Measurements from ENCODE around the gene IPO4.
"Not testable (repeated sequence)": the region's sequence is repeated elsewhere in the genome, so short reads cannot be mapped to it uniquely, and the experiment has no call there.

IPO4 gene

DNA sequence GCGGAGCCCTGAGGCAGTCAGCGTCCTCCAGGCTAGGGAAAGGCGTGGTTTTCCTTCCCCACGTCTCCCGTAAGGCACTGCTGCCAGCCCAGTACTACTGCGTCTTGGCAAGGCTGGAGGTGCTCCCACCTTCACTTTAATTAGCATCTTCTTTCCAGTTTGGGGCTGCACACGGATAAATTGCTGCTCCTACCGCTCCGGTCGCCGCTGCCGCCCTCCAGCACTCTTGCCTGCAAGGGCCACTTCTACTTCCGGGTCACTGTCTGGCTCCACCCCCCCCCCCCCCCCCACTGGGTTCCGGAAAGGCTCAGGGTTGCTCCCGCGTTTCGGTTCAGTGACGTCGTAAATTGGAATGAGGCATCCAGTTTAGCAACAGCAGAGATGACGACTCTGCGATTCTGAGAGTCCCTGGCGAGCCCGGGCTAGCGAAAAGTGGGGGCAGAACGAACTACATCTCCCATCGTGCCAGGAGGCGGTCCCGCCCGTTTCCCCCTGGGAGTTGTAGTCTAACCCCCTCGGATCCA is 43.6 kb upstream of the IPO4 start, which contains the start of gene NEDD8:
Gene NEDD8, minus strand, starts transcription at position 247 of the 524 bp plus-strand sequence. Its CDS starts 100 bp downstream, at position 147.
- Histone ChIP-seq H3K4me3 (ENCODE audit: low read depth in 1 of 2, low read length in 1 of 2) (peak within 1 kb of the TSS; percentile 74 to 91), H3K4me1 (ENCODE audit: control insufficient read depth in 1 of 2, insufficient read depth in 1 of 2, low read depth in 1 of 2, low read length in 1 of 2) (peaks cover 31 to 39% of the 10 kb centered on the region in 2 experiments), H3K9me3 (no peaks in the 10 kb centered on the region), H3K36me3 (peaks cover 38% of the 10 kb centered on the region), H3K27me3 (no peaks in the 10 kb centered on the region), H3K27ac (peak within 1 kb of the TSS; percentile 98)
- no peak for TF ChIP-seq CTCF (IDR thresholded peaks at IDR 0.05)

DNA sequence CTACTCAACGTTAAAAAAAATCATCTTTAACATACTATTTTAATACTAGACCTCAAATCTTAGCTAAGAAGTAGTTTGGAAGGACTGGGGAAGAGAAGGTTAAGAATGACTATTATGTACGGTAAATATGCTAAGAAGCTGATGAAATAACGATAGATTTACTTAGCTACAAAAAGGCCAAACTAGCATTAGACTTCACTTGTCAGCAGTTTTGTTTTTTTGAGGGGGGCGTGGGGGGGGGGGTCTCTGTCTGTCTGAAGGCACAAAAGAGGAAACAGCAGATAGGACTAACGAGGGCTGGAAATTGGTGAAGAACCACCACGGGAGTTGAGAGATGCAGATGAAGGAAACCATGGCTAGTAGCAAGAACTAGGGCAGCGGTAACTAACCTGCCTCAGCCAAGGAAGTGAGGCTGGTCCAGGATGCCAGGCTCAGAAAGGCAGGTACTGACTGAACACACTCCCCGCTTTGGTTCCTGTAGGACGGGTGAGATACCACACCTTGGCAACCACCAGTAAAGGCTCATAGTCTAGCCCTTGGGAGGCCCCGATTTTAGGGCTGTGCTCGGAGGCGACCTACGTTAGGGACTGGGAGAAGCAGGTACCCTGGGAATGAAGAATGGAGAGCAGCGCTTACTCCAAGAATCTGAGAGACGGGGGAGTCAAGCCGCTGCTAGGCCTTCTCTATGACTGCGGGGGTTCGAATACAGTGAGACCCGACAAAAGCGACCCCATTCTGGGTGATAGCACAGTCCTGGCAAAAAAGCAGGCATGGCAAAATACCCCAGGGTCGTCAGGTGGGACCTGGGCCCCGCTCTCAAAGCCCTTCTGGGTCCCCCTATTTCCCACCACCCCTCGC is 42.9 kb upstream of the IPO4 start:
- H3K27ac ChIP-seq = peak overlapping the region; percentile 98
- H3K36me3 ChIP-seq = peaks cover 32% of the 10 kb centered on the region

DNA sequence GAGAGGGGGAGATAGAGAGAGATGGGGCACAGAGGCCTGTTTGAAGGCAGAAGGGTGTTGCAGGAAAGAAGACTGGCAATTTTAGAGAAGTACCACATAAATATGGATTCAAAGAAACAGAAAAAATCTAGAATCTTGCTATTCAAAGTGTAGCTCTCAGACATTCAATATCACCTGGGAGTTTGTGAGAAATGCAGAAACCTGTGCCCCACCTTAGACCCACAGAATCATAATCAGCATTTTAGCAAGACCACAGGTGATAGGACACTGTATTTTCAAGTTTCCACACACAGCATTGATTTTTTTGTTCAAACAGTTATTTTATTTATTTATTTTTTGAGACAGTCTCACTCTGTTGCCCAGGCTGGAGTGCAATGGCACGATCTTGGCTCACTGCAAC is 40.3 kb upstream of the IPO4 start:
- no peaks in the 10 kb centered on the region for H3K9me3 ChIP-seq
- no peak overlapping the region for H3K4me3 ChIP-seq (ENCODE audit: low read depth in 1 of 2, low read length in 1 of 2)
- TF ChIP-seq CTCF (IDR thresholded peaks at IDR 0.05) = no peak
- H3K27me3 ChIP-seq = no peaks in the 10 kb centered on the region
- peaks cover 10% of the 10 kb centered on the region for H3K36me3 ChIP-seq
- no peak overlapping the region for H3K27ac ChIP-seq
- H3K4me1 ChIP-seq (ENCODE audit: control insufficient read depth in 1 of 2, insufficient read depth in 1 of 2, low read depth in 1 of 2, low read length in 1 of 2) = peaks cover 26% of the 10 kb centered on the region in 2 experiments

More for the DNA sequence above, 42.9 kb upstream of the IPO4 start:
- no peak for TF ChIP-seq CTCF (IDR thresholded peaks at IDR 0.05)
- peak overlapping the region; percentile 74 to 91 for H3K4me3 ChIP-seq (ENCODE audit: low read depth in 1 of 2, low read length in 1 of 2)
- H3K4me1 ChIP-seq (ENCODE audit: control insufficient read depth in 1 of 2, insufficient read depth in 1 of 2, low read depth in 1 of 2, low read length in 1 of 2) = peaks cover 31 to 35% of the 10 kb centered on the region in 2 experiments
- no peaks in the 10 kb centered on the region for H3K27me3 ChIP-seq
- H3K9me3 ChIP-seq = no peaks in the 10 kb centered on the region

DNA sequence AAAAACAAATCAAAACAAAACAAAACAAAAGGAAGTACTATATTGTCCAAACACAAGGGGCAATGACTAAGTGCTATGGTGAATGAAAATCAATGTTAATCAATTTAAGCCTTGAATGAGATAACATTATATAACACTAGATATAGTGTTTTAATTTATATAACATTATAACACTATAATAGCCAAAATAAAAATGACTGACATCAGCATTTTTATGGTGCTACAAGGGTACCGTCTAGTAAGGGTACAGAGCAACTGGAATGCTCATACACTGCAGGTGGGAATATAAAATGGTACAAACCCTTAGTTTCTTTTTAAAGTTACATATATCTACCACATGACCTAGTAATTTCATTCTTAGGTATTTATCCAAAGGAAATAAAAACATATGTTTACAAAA is 37.9 kb upstream of the IPO4 start:
- Histone ChIP-seq H3K36me3 (peaks cover 10% of the 10 kb centered on the region), H3K4me3 (ENCODE audit: low read depth in 1 of 2, low read length in 1 of 2) (no peak overlapping the region), H3K27ac (no peak overlapping the region), H3K9me3 (no peaks in the 10 kb centered on the region), H3K4me1 (ENCODE audit: control insufficient read depth in 1 of 2, insufficient read depth in 1 of 2, low read depth in 1 of 2, low read length in 1 of 2) (peaks cover 7% of the 10 kb centered on the region in 2 experiments), H3K27me3 (no peaks in the 10 kb centered on the region)
- no peak for TF ChIP-seq CTCF (IDR thresholded peaks at IDR 0.05)

GRCh38 chr14:24224618-24225071 is 36.0 kb upstream of the IPO4 start:
- TF ChIP-seq CTCF (IDR thresholded peaks at IDR 0.05) = no peak
- Histone ChIP-seq H3K27me3 (no peaks in the 10 kb centered on the region), H3K4me3 (ENCODE audit: low read depth in 1 of 2, low read length in 1 of 2) (no peak overlapping the region), H3K36me3 (peaks cover 10% of the 10 kb centered on the region), H3K4me1 (ENCODE audit: control insufficient read depth in 1 of 2, insufficient read depth in 1 of 2, low read depth in 1 of 2, low read length in 1 of 2) (peaks cover 0 to 2% of the 10 kb centered on the region in 2 experiments), H3K9me3 (no peaks in the 10 kb centered on the region), H3K27ac (no peak overlapping the region)

DNA sequence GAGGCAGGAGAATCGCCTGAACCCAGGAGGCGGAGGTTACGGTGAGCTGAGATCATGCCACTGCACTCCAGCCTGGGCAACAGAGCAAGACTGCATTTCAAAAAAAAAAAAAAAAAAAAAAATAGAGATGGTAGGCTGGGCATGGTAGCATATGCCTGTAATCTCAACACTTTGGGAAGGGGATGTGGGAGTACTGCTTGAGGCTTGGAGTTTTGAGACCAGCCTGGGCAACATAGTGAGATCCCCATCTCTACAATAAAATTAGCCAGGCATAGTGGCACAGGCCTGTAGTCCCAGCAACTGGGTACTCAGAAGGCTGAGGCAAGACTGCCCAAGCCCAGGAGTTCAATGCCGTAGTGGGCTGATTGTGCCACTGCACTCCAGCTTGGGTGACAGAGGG is 34.4 kb upstream of the IPO4 start:
- H3K27me3 ChIP-seq; H3K4me3 ChIP-seq (ENCODE audit: low read depth in 1 of 2, low read length in 1 of 2); H3K9me3 ChIP-seq; H3K27ac ChIP-seq; H3K4me1 ChIP-seq (ENCODE audit: control insufficient read depth in 1 of 2, insufficient read depth in 1 of 2, low read depth in 1 of 2, low read length in 1 of 2): not testable (repeated sequence)
- peaks cover 11% of the 10 kb centered on the region for H3K36me3 ChIP-seq
